ENCODE measurements around the gene MAN1B1. TPM values are rescaled to one million over a fixed set of nuclear protein-coding genes. Genes with fewer than 3 reads are reported as not detected.

The MAN1B1 gene
- total RNA-seq, 1 donor from 2014 or later: 109 TPM

GRCh38 chr9:137110147-137110910 lies 23.5 kb downstream of the MAN1B1 start:
- peaks cover 4% of the 10 kb centered on the region for H3K36me3 Mint-ChIP-seq (ENCODE audit: unreplicated experiment)
- H3K4me3 Mint-ChIP-seq (ENCODE audit: unreplicated experiment): no peak overlapping the region
- TF ChIP-seq CTCF (IDR thresholded peaks at IDR 0.05): no peak
- no peaks in the 10 kb centered on the region for H3K27me3 Mint-ChIP-seq (ENCODE audit: unreplicated experiment)
- H3K9me3 Mint-ChIP-seq (ENCODE audit: unreplicated experiment): no peaks in the 10 kb centered on the region
- no peak for DNase-seq (ENCODE audit: extremely low spot score, unreplicated experiment)
- no peak overlapping the region for H3K27ac Mint-ChIP-seq (ENCODE audit: unreplicated experiment)
- peaks cover 3% of the 10 kb centered on the region for H3K4me1 Mint-ChIP-seq (ENCODE audit: unreplicated experiment)

- DNase-seq (ENCODE audit: extremely low spot score, unreplicated experiment): no peak
- H3K4me3 Mint-ChIP-seq (ENCODE audit: unreplicated experiment): no peak overlapping the region
Measured at GRCh38 chr9:137110911-137111787, 24.4 kb downstream of the MAN1B1 start.

GRCh38 chr9:137111788-137112563 lies 25.2 kb downstream of the MAN1B1 start:
- DNase-seq (ENCODE audit: extremely low spot score, unreplicated experiment): no peak
- TF ChIP-seq CTCF (IDR thresholded peaks at IDR 0.05): no peak
- H3K4me3 Mint-ChIP-seq (ENCODE audit: unreplicated experiment): no peak overlapping the region
- peaks cover 4% of the 10 kb centered on the region for H3K36me3 Mint-ChIP-seq (ENCODE audit: unreplicated experiment)
- H3K27me3 Mint-ChIP-seq (ENCODE audit: unreplicated experiment): no peaks in the 10 kb centered on the region
- peaks cover 3% of the 10 kb centered on the region for H3K4me1 Mint-ChIP-seq (ENCODE audit: unreplicated experiment)
- H3K9me3 Mint-ChIP-seq (ENCODE audit: unreplicated experiment): no peaks in the 10 kb centered on the region
- H3K27ac Mint-ChIP-seq (ENCODE audit: unreplicated experiment): no peak overlapping the region

More at GRCh38 chr9:137110911-137111787, 24.4 kb downstream of the MAN1B1 start:
- H3K4me1 Mint-ChIP-seq (ENCODE audit: unreplicated experiment): peaks cover 3% of the 10 kb centered on the region
- H3K9me3 Mint-ChIP-seq (ENCODE audit: unreplicated experiment): no peaks in the 10 kb centered on the region
- H3K36me3 Mint-ChIP-seq (ENCODE audit: unreplicated experiment): peaks cover 4% of the 10 kb centered on the region
- no peak overlapping the region for H3K27ac Mint-ChIP-seq (ENCODE audit: unreplicated experiment)
- TF ChIP-seq CTCF (IDR thresholded peaks at IDR 0.05): no peak
- H3K27me3 Mint-ChIP-seq (ENCODE audit: unreplicated experiment): no peaks in the 10 kb centered on the region

- no peak for DNase-seq (ENCODE audit: extremely low spot score, unreplicated experiment)
- Mint-ChIP-seq H3K4me3 (ENCODE audit: unreplicated experiment) (peak overlapping the region; percentile 59), H3K27ac (ENCODE audit: unreplicated experiment) (no peak overlapping the region), H3K4me1 (ENCODE audit: unreplicated experiment) (peaks cover 3% of the 10 kb centered on the region), H3K27me3 (ENCODE audit: unreplicated experiment) (no peaks in the 10 kb centered on the region), H3K9me3 (ENCODE audit: unreplicated experiment) (no peaks in the 10 kb centered on the region), H3K36me3 (ENCODE audit: unreplicated experiment) (peaks cover 4% of the 10 kb centered on the region)
- TF ChIP-seq CTCF (IDR thresholded peaks at IDR 0.05): no peak
Measured at GRCh38 chr9:137112564-137113384, 26.0 kb downstream of the MAN1B1 start.
